Tibial artery (tissue), 4 donors: ENCODE data around the gene TMEM245.

Source experiments
- DNase-seq, 2 donors: peaks; one replicate each; pipeline ENCODE4 v3.0.0-alpha.2; 2019
- H3K27ac ChIP-seq, 2 donors: fragments of 200-600 bp; sonication (generic) in 1 of 2; 1 replicate in 1 of 2; 2 replicates in 1 of 2; pipeline ENCODE4 v1.5.1; 2018 to 2019; ENCODE audit warnings: mild to moderate bottlenecking in 1 of 2
- H3K27me3 ChIP-seq, 2 donors: fragments of 200-600 bp; sonication (generic) in 1 of 2; one replicate each; pipeline versions ENCODE4 v1.5.1 to v1.6.0; 2016 to 2019
- H3K36me3 ChIP-seq, 3 donors: fragments of 200-600 bp; sonication (generic) in 2 of 3; one replicate each; pipeline ENCODE4 v1.5.1; 2016 to 2019; ENCODE audit warnings: mild to moderate bottlenecking in 2 of 3
- H3K4me1 ChIP-seq, 4 donors: fragments of 200-600 bp; sonication (generic) in 2 of 4; 1 replicate in 3 of 4; 2 replicates in 1 of 4; pipeline ENCODE4 v1.5.1; 2016 to 2019
- H3K4me3 ChIP-seq, 2 donors: fragments of 200-600 bp; sonication (generic) in 1 of 2; 1 replicate in 1 of 2; 2 replicates in 1 of 2; pipeline ENCODE4 v1.5.1; 2018 to 2019; ENCODE audit warnings: mild to moderate bottlenecking in 2 of 2
- H3K9me3 ChIP-seq, 3 donors: fragments of 200-600 bp; sonication (generic) in 1 of 3; one replicate each; pipeline ENCODE4 v1.5.1; 2016 to 2019
- CTCF ChIP-seq, 2 experiments: fragments of 200-600 bp in 1 of 2; fragments of 450-650 bp in 1 of 2; IDR thresholded peaks; one replicate each; pipeline ENCODE4 v1.5.1; 2017 to 2019; ENCODE audit warnings: antibody characterized with exemption in 2 of 2, mild to moderate bottlenecking in 1 of 2, moderate library complexity in 1 of 2
- intact Hi-C: fragments of 100-400 bp; cut with DNase I; formaldehyde crosslinking; loops from one replicate; pipeline ENCODE4 v1.15.0; 2023; ENCODE audit warnings: low total_unique reads

TMEM245 gene

DNA sequence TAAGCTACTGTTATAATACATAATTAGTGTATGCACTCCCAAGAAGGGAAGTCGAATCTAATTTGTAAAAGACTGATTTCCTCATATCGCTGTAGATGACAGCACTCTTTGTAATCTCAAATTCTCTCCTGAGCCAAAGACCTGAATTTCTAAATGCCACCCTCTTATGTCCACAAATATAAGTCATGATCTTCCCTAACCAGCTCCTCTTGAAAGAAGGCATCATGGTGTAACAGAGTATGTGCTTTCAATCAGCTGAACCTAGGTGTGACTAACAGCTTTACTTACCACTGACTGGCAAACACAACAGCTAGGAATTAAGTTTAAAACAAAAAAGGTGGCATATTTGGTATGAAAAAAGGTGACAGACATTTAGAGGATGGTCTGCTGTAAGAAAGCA lies 72.5 kb downstream of the TMEM245 start:
- H3K4me3 ChIP-seq: no peak overlapping the region
- no peak overlapping the region for H3K27ac ChIP-seq
- DNase-seq: no peak
- H3K36me3 ChIP-seq: peaks cover 49 to 80% (median 70%) of the 10 kb centered on the region in 3 donors
- intact Hi-C loops: no loop called here
- H3K4me1 ChIP-seq: peaks cover 0 to 5% (median 0%) of the 10 kb centered on the region in 4 donors
- H3K9me3 ChIP-seq: no peaks in the 10 kb centered on the region
- H3K27me3 ChIP-seq: no peaks in the 10 kb centered on the region
- TF ChIP-seq CTCF (IDR thresholded peaks at IDR 0.05): no peak

- Histone ChIP-seq H3K4me1 (no peaks in the 10 kb centered on the region), H3K9me3 (no peaks in the 10 kb centered on the region), H3K36me3 (peaks cover 49 to 80% (median 70%) of the 10 kb centered on the region in 3 donors), H3K27me3 (no peaks in the 10 kb centered on the region), H3K4me3 (no peak overlapping the region), H3K27ac (no peak overlapping the region)
- TF ChIP-seq CTCF (IDR thresholded peaks at IDR 0.05): no peak
- intact Hi-C loops: no loop called here
- DNase-seq: no peak
Observed at GRCh38 chr9:109046346-109046745, 73.4 kb downstream of the TMEM245 start.

DNA sequence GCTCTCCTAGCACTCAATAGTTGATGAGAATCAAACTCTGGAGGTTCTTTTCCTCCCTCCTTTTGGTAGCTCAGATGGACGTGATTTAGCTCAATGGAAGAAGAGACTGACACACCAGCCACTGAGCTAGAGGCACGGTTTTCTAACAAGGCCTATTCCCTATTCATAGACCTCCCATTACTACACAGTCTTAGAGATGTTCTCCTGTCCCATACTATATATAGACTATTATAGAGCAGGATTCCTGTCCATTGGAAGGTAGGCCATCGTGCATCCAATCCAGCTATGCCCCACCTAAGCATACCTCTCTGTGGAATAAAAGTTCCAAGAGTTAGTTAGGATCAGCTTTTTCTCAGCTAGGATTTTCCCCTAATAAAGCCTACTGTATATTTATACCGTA lies 76.2 kb downstream of the TMEM245 start:
- DNase-seq: no peak
- Histone ChIP-seq H3K27ac (no peak overlapping the region), H3K4me3 (no peak overlapping the region), H3K4me1 (no peaks in the 10 kb centered on the region), H3K27me3 (no peaks in the 10 kb centered on the region), H3K9me3 (no peaks in the 10 kb centered on the region), H3K36me3 (peaks cover 28 to 57% (median 56%) of the 10 kb centered on the region in 3 donors)
- no peak for TF ChIP-seq CTCF (IDR thresholded peaks at IDR 0.05)
- intact Hi-C loops: no loop called here

- intact Hi-C loops: no loop called here
- DNase-seq: no peak
- Histone ChIP-seq H3K4me1 (peaks cover 0 to 15% (median 6%) of the 10 kb centered on the region in 4 donors), H3K27me3 (no peaks in the 10 kb centered on the region), H3K9me3 (no peaks in the 10 kb centered on the region), H3K4me3 (no peak overlapping the region), H3K36me3 (peaks cover 0 to 36% (median 34%) of the 10 kb centered on the region in 3 donors), H3K27ac (no peak overlapping the region)
- no peak for TF ChIP-seq CTCF (IDR thresholded peaks at IDR 0.05)
Observed at GRCh38 chr9:109040571-109040970, 79.2 kb downstream of the TMEM245 start.

DNA sequence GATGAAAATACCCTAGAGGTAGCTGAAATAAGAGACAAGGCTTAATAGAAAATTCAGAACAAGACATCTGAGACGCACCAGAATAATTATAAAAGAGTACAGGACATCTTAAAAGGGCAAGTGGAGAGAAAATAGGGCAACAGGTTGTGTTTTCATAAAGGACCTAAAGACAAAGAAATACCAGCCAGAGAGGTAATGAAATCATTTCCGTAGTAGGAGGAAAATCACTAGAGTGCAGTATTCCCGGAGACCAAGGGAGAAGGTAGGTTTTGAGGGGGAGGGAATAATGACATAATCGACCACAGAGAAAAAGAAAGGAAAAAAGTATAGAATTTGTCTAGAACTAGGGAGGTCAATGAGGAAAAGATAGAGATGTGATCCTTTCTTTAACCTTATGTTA lies 80.2 kb downstream of the TMEM245 start:
- Histone ChIP-seq H3K4me3 (no peak overlapping the region), H3K27ac (no peak overlapping the region), H3K27me3 (no peaks in the 10 kb centered on the region), H3K4me1 (peaks cover 0 to 19% (median 6%) of the 10 kb centered on the region in 4 donors), H3K9me3 (no peaks in the 10 kb centered on the region), H3K36me3 (peaks cover 0 to 29% (median 26%) of the 10 kb centered on the region in 3 donors)
- TF ChIP-seq CTCF (IDR thresholded peaks at IDR 0.05): no peak
- intact Hi-C loops: no loop called here
- DNase-seq: no peak
